ENCODE measurements around the gene CACTIN.
"Not testable (repeated sequence)": the region's sequence is repeated elsewhere in the genome, so short reads cannot be mapped to it uniquely, and the experiment has no call there.

The CACTIN gene

DNA sequence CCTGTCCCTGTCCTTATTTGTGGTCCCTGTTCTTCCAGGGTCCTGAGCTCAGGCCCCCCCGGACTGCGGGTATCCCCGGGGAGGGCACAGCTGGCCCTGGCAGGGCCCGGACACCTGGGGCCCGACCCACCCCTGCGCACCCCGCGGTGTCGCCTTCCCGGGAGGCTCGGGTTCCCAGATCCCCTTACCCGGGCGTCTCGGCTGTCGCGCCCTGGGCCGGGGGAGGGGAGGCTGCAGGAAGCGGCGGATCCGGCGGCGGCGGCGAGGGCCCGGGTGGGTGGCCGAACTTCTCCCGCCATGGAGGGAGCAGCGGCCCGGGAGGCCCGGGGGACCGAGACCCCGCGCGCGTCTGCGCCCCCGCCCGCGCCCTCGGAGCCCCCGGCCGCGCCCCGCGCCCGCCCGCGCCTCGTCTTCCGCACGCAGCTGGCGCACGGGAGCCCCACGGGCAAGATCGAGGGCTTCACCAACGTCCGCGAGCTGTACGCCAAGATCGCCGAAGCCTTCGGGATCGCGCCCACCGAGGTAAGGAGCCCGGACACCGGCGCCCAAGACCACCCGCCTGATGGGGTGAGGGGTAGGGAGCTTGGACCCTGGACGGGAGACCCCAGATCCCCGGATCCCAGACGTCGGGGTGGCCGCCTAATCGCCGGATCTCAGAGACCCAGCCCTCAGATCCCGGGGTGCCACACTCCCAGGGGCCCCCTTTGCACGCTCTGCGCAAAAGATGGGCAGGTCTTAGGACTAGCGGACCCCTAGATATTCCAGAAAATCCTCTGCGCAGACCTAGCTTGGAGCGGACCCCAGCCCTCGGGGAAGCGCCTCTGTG is 41.1 kb downstream of the CACTIN start, which contains the start of gene GIPC3:
Gene GIPC3 (plus strand): TSS at position 178 of the 826 bp plus-strand sequence. CDS start 120 bp downstream, at position 298.
- no peak for DNase-seq

- DNase-seq = not testable (repeated sequence)
Measured at GRCh38 chr19:3584036-3584802, 42.4 kb downstream of the CACTIN start.

DNA sequence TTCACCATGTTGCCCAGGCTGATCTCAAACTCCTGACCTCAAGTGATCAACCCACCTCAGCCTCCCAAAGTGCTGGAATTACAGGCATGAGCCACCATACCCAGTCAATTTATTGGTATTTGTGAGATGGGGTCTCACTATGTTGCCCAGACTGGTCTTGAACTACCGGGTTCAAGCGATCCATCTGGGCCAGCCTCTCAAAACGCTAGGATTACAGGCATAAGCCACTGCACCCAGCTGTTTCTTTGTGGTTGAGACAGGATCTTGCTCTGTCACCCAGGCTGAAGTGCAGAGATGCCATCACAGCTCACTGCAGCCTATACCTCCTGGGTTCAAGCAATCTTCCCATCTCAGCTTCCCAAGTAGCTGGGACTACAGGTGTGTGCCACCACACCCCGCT is 44.8 kb downstream of the CACTIN start:
- DNase-seq = not testable (repeated sequence)

- DNase-seq = no peak
Measured at GRCh38 chr19:3580156-3580934, 46.2 kb downstream of the CACTIN start.

GRCh38 chr19:3578390-3578789 is 48.2 kb downstream of the CACTIN start:
- DNase-seq = no peak

DNA sequence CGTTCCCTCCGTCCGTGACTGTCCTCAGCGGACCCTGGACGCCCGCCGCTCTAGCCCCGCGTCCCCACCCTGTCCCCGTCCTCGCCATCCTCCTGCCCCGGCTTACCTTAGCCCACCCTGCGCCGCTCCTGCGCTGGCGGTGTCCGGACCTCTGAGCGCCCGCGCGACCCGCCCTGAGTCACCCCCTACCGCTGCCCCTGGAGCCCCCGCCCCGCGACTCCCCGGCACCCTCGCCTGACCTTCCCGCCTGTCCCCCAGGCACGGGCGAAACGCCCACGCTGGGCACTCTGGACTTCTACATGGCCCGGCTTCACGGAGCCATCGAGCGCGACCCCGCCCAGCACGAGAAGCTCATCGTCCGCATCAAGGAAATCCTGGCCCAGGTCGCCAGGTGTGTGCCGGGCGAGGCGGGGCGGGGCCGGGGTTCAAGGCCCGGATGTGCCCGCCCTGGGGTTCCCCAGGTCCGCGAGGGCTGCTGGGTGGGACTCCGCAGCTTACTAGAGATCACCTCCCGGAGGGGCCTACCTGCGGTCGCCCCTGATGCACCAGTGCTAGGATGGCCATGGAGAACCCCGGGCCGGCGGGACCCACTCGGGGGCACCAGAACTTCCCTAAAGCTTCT is 48.8 kb downstream of the CACTIN start:
- DNase-seq = no peak

GRCh38 chr19:3576696-3577443 is 49.7 kb downstream of the CACTIN start:
- no peak for DNase-seq

- DNase-seq = no peak
Measured at GRCh38 chr19:3575949-3576673, 50.5 kb downstream of the CACTIN start.

DNA sequence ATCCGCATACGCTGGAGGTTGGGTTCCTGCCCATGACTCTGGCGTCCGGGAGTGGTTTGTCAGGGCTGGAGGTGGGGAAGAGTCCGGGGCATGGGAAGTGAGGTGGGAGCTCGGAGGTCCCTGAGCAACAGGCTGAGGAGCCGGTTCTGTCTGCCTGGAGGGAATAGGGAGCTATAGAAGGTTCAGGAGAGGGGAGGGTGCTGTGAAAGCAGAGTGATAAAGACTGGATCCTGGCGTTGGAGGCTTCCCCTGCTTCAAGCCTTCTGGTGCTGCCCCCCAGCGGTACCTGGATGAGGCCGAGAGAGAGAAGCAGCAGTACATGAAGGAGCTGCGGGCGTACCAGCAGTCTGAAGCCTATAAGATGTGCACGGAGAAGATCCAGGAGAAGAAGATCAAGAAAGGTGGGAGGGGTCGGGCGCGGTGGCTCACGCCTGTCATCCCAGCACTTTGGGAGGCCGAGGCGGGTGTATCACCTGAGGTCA is 51.3 kb downstream of the CACTIN start:
- DNase-seq = no peak

- peak; percentile 66 for DNase-seq
Measured at GRCh38 chr19:3573858-3574637, 52.5 kb downstream of the CACTIN start.

- DNase-seq = no peak
Measured at GRCh38 chr19:3573162-3573857, 53.3 kb downstream of the CACTIN start.

DNA sequence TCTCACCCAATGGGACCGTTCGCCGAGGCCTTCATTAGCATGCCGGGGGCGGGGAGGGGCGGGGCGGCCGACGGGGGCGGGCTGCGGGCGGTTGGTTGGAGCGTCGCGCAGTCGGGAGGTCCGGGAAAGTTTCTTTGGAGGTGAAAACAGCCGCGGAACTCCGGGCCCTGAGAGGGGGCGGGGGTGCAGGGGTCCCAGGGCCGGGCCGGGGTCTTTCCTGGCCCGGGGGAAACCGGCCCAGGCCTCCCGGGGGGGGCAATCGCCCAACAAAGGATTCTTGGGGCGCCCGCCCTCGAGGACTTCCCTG is 53.8 kb downstream of the CACTIN start, which contains the start of gene HMG20B:
Gene HMG20B (plus strand): TSS at position 90 of the 307 bp plus-strand sequence. CDS start 366 bp downstream, outside the sequence.
- no peak for DNase-seq

- DNase-seq = peak; percentile 98
Measured at GRCh38 chr19:3572132-3572854, 54.3 kb downstream of the CACTIN start.

- no peak for DNase-seq
Measured at GRCh38 chr19:3570606-3571011, 56.0 kb downstream of the CACTIN start.

DNA sequence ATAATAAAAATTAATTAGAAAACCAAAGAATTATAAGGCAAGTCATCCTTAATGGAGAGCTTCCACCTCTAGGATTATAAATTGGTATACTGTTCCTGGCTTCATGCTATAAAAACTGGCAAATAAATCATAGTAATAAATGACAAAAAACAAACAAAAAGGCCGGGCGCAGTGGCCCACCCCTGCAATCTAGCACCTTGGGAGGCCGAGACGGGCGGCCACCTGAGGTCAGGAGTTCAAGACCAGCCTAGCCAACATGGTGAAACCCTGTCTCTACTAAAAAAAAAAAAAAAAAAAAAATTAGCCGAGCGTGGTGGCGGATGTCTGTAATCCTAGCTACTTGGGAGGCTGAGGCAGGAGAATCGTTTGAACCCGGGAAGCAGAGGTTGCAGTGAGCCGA is 56.5 kb downstream of the CACTIN start:
- not testable (repeated sequence) for DNase-seq

- no peak for DNase-seq
Measured at GRCh38 chr19:3565139-3565538, 61.5 kb downstream of the CACTIN start.

GRCh38 chr19:3563709-3564524 is 62.7 kb downstream of the CACTIN start:
- DNase-seq = no peak

Measured in activated T-cell treated with anti-CD3 and anti-CD28 coated beads for 4 hours (primary cell).